ENCODE measurements around the gene HAT1.

HAT1 gene

GRCh38 chr2:171921970-171922229 is 361 bp upstream of the HAT1 start:
- DNase-seq: no peak

GRCh38 chr2:171923206-171923605 is 945 bp downstream of the HAT1 start:
- no peak for DNase-seq

- DNase-seq: no peak
Measured at GRCh38 chr2:171924170-171924942, 2.1 kb downstream of the HAT1 start.

GRCh38 chr2:171930385-171930784 is 8.1 kb downstream of the HAT1 start:
- DNase-seq: no peak

- no peak for DNase-seq
Measured at GRCh38 chr2:171939058-171939742, 16.9 kb downstream of the HAT1 start.

GRCh38 chr2:171939743-171940071 is 17.4 kb downstream of the HAT1 start:
- no peak for DNase-seq

- no peak for DNase-seq
Measured at GRCh38 chr2:171941316-171941699, 19.0 kb downstream of the HAT1 start.

- DNase-seq: no peak
Measured at GRCh38 chr2:171943869-171944268, 21.6 kb downstream of the HAT1 start.

GRCh38 chr2:171952276-171952675 is 30.0 kb downstream of the HAT1 start:
- no peak for DNase-seq

- DNase-seq: no peak
Measured at GRCh38 chr2:171952748-171953147, 30.5 kb downstream of the HAT1 start.

GRCh38 chr2:171956135-171956825 is 34.0 kb downstream of the HAT1 start:
- no peak for DNase-seq

GRCh38 chr2:171957061-171957460 is 34.8 kb downstream of the HAT1 start:
- DNase-seq: no peak

- DNase-seq: no peak
Measured at GRCh38 chr2:171958475-171958874, 36.2 kb downstream of the HAT1 start.

- no peak for DNase-seq
Measured at GRCh38 chr2:171959998-171960397, 37.7 kb downstream of the HAT1 start.

- DNase-seq: no peak
Measured at GRCh38 chr2:171960570-171960969, 38.3 kb downstream of the HAT1 start.

GRCh38 chr2:171963198-171963597 is 40.9 kb downstream of the HAT1 start:
- DNase-seq: no peak

- DNase-seq: no peak
Measured at GRCh38 chr2:171964308-171964707, 42.0 kb downstream of the HAT1 start.

- DNase-seq: no peak
Measured at GRCh38 chr2:171965238-171965637, 43.0 kb downstream of the HAT1 start.

- no peak for DNase-seq
Measured at GRCh38 chr2:171965661-171966060, 43.4 kb downstream of the HAT1 start.

GRCh38 chr2:171966235-171966634 is 44.0 kb downstream of the HAT1 start:
- DNase-seq: no peak

- DNase-seq: no peak
Measured at GRCh38 chr2:171966688-171967087, 44.4 kb downstream of the HAT1 start.

- DNase-seq: no peak
Measured at GRCh38 chr2:171968509-171968908, 46.2 kb downstream of the HAT1 start.

- DNase-seq: no peak
Measured at GRCh38 chr2:171972329-171972982, 50.2 kb downstream of the HAT1 start.

GRCh38 chr2:171979103-171979502 is 56.8 kb downstream of the HAT1 start:
- DNase-seq: no peak
